GM21717 (cell line): ENCODE data around the gene CHCHD4.

ENCODE experiments used
- ATAC-seq: cut with Tn5 transposase; IDR thresholded peaks from one replicate; pipeline ENCODE4 v1.9.1; 2021; ENCODE audit warnings: mild to moderate bottlenecking, moderate library complexity; ENCODE audit not compliant: unreplicated experiment

CHCHD4 gene

DNA sequence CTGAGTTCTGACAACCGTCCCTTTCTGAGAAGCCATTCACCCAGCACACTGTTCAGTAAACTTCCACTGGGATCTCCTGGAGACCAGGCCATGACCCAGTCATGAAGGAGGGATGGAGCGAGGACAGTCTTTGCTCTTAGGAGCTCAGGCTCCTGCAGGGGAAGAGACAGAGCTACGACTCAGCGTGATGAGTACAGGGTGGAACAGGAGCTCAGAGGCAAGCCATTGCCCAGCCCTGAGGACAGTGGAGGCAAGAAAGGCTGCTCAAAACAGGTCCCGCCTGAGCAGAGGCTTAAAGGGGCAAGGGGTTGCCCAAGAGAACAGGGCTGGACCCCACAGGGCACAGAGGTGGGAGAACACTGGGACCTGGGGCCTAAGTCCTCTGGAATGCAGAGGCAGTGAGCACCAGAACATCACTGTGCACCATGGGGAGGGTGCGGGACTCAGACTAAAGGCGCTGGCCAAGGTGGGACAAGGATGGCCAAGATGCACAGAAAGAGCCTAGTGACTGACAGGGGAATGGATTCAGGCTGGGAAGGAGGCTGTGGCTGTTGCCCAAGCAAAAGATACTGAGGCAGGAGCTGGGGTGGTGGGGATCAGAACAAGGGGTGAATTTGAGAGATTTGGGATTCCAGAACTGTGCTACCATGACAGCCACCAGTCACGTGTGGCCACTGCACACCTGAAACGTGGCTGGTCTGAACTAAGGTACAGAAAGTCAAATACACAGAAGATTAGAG lies 26.0 kb upstream of the CHCHD4 start:
- no peak for ATAC-seq

DNA sequence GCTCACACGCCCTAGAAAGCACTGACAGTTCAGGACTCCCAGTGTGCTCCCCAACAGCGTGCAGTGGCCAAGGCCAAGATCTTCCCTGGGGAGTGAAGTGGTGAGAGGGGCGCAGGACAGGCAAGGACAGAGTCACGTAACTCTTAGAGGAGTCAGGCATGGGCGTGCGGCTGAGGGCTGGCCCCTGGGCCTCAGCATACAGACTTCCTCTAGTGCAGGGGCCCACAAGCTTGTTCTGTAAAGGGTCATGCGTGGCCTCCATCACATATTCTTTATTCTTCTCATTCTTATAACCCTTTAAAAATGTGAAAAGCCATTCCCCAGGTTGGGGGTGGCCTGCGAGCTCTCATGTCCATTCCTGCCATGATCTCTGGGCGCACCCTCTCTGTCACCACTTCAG lies 25.4 kb upstream of the CHCHD4 start:
- no peak for ATAC-seq

- no peak for ATAC-seq
Observed at GRCh38 chr3:14148041-14148985, 23.6 kb upstream of the CHCHD4 start.

DNA sequence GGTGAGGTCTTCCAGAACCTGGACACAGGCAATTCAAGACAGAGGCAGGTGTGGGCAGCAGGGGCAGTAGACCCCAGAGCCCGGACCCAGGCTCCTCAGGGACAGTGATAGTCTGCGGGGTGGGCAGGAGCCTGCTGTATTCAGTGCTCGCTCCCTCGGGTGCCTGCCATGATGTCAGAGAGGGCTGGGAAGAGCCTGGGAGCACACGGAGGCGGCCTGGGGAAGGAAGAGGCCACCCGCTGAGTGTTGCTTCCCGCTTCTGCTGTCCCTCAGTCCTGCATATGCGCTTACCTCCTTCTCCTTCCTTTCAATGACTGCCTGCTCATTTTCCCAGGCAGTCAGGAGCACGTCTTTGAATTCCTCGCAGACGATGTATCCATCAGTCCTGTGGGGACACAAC lies 22.9 kb upstream of the CHCHD4 start:
- ATAC-seq = no peak

- ATAC-seq = no peak
Observed at GRCh38 chr3:14147066-14147435, 22.4 kb upstream of the CHCHD4 start.

DNA sequence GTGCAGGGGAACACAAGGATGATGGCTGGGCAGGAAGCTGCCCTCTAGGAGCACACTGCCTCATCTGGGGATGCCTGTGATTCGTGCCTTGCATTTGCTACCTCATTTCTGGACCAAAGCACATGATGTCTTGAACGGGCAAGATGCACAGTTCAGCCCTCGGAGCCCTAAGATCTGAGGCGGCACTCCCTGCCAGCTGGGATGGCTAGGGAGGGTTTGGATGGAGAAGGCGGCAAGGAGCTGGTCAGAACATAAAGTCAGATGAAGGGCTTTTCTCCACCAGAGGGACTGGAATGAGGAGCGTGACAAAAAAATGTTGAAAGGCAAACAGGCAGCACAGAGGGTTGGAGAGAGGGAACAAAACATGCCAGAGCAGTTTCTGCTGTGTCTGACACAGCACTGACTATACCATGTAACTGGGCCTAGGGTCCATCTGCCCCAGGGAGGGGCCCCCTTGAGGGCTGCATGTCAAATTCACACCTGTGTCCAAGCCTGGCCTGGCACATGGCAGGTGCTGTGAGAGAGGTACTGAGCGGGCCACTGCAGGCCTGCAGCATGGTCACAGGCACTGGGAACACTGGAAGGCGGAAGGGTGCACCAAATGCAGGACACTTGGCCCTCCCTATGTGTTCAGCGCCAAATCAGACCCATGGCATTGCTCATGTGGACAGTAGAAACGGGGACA lies 21.9 kb upstream of the CHCHD4 start:
- ATAC-seq = no peak

DNA sequence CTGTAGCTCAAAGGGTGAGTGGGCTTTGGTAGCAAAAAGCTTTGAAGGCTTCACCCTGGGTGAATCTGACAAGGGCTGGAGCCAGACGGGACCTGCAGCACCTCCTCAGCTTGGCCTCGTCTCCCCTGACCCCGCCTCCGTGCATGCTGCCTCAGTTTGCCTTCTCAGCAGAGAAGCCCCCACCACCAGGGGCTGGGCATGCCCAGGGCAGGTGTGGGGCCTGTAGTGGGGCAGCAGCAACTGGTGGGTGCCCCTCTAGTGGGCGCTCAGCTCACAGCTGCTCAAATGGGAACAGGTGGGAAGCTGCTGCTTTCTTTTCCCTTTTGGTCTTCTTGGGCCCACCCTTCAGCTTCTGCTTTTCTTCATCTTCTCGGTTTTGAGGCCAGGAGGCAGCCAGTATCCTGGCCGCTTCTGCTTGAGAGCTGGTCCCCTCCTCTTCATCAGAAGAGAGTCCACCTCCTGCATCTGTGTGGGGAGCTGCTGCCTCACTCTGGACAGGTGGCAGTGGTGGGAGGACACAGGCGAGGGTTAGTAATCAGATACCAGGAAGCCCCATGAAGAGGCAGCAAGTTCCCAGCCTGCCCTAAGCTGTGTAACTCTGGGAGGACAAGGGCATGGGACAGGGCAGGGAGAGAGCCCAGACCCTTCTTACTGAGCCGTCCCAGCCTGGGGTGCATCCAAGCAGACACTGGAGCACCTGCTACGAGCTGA lies 21.2 kb upstream of the CHCHD4 start:
- no peak for ATAC-seq

- no peak for ATAC-seq
Observed at GRCh38 chr3:14145236-14145635, 20.6 kb upstream of the CHCHD4 start.

DNA sequence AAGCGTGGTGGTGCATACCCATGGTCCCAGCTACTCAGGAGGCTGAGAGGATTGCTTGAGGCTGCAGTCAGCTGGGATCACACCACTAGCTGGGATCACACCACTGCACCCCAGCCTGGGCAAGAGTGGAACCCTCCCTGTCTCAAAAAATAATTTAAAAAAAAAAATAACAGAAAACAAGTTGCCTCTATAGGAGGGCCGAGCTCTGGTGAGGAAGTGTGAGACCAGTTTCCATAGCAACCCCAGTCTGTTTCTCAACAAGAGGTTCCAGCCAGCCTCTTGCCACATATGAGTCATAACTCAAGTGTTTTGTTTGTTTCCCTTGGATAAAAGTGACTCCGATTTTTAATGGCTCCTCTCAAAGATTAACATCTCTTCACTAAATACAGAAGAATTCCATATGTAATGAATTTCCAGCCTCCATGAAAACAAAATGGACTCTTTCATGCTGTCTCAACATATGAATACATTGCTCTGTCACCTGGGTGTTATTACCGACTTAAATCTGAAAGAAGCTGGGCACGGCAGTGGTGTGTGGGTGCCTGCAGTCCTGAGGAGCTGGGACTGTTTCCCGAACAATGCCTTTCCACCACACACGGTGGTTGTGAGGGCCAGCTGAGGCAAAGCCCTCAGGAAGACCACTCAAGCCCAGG lies 19.9 kb upstream of the CHCHD4 start:
- ATAC-seq = peak; percentile 90

DNA sequence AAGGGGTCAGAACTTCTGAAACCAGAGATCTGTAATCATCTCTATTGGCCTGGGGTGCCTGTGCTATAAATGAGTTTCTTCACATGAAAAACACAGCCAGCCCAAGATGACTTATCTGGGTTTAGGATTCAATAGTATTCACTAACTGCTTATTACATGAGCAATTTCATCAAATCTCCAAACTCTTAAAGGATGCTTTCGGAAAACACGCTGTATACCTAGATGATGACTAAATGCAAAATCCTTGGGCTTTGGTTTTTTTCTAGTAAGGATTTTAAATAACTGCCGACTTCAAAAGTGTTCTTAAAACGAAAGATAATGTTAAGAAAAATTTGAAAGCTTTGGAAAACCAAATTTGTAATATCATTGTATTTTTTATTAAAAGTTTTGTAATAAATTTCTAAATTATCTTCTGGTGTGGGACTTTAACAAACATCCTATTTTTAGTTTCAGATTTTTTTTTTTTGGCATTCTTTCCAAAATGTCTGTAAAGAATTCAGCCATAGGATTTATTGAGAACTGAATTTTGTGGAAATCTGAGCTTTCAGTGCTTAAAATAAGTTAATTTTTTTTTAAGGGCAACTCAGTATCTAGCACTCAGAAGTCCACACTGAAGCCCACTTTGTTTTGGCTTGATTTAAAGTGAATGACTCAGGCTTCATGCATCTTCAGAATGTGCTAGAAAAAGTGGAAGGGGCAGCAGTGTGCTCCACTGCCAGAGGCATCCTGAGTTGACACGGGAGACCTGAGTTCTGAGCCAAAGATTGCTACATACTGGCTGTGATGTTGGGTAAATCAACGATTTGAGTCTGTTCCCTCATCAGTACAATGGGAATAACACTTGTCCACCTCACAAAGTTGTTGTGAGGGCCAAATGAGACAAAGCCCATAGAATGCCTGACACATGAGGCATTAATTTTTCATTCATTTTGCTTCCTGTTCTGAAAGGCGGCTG lies 18.9 kb upstream of the CHCHD4 start:
- no peak for ATAC-seq

- no peak for ATAC-seq
Observed at GRCh38 chr3:14142567-14143270, 18.0 kb upstream of the CHCHD4 start.

- ATAC-seq = no peak
Observed at GRCh38 chr3:14141602-14142341, 17.1 kb upstream of the CHCHD4 start.

- no peak for ATAC-seq
Observed at GRCh38 chr3:14141144-14141543, 16.5 kb upstream of the CHCHD4 start.

DNA sequence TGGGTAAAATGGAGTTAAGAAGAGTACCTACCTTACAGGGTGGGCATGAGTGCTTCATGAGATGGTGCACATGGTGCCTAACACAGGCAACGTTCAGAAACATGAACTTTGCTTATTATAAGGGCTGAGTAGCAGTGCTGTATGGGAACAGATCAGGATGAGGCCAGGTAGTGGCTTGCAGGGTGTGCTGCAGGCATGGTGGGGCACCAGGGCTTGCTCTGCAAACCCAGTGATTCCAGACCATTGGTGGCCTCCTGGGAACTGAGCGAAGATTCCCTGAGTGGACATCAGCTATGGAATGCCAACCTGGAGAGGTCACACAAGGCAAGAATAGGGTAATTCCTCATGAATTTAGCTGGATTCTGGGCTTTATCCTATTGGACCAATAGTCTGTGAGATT lies 16.0 kb upstream of the CHCHD4 start:
- no peak for ATAC-seq

DNA sequence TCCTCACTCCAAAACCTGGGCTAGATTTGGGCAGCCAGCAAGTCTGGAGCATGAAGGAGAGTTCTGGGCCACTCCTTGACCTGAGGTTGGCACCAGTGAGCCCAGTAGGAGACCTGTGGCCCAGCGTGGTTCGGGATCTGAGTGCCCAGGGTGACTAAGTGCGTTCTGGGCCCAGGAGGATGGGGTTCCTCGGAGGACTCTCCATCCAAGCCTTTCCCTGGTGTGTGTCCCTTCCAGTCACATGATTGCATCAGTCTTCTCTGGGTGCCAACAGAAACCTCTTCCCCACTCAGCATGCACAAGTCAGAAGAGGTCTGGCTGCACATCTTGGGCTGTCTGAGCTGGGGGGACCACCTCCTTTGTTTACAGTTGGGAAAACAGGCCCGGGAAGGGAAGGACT lies 15.1 kb upstream of the CHCHD4 start:
- no peak for ATAC-seq

DNA sequence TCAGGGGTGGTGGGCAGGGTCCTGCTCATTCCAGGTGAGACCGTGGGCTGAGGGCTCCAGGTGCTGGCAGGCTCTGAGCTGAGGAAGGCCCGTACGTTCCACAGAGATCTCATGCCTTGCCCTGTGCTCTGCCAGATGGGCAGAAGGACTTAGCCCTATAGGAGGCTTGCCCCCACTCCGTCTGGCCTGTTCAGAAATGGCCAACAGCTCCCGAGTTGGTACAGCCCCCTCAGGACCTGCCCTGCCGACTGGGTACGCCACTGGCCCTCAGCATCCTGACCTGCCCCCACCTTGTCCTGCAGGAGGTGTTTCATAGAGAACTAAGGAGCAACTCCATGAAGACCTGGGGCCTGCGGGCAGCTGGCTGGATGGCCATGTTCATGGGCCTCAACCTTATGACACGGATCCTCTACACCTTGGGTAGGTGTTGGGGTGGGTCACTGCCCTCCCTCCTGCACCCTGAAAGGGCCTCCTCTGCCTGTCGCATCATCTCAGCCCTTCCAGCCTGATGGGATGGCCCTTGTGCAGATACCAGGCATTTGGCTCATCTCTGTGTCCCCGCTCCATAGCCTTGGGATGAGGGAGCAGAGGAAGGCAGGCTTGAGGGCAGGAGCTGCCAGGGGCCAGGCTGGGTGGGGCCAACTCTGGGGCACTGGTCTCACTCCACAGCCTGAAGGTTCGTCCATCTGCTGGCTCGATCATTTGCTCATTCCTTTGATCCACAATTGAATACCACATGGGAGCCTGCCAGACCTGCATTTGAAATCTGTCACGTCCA lies 14.4 kb upstream of the CHCHD4 start:
- ATAC-seq = no peak
